ENCODE results near the gene CTSV.
"Not testable (repeated sequence)": the region's sequence is repeated elsewhere in the genome, so short reads cannot be mapped to it uniquely, and the experiment has no call there.

- not testable (repeated sequence) for TF ChIP-seq CTCF (IDR thresholded peaks at IDR 0.05); EZH2 (IDR thresholded peaks at IDR 0.05; ENCODE audit: borderline replicate concordance, insufficient read depth, low read depth, low read length, poor library complexity, severe bottlenecking)
These were observed 54.8 kb downstream of the CTSV start for GRCh38 chr9:96984139-96984538.
